Measurements from ENCODE around the gene CFL1.
"Not testable (repeated sequence)": the region's sequence is repeated elsewhere in the genome, so short reads cannot be mapped to it uniquely, and the experiment has no call there.

The CFL1 gene

DNA sequence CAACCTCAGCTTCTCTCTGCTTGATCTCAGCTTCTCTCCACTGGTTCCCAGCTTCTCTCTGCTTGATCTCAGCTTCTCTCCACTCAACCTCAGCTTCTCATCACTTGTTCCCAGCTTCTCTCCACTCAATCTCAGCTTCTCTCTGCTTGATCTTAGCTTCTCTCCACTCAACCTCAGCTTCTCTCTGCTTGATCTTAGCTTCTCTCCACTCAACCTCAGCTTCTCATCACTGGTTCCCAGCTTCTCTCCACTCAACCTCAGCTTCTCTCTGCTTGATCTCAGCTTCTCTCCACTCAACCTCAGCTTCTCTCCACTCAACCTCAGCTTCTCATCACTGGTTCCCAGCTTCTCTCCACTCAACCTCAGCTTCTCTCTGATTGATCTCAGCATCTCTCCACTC is 25.7 kb downstream of the CFL1 start:
- not testable (repeated sequence) for DNase-seq

DNA sequence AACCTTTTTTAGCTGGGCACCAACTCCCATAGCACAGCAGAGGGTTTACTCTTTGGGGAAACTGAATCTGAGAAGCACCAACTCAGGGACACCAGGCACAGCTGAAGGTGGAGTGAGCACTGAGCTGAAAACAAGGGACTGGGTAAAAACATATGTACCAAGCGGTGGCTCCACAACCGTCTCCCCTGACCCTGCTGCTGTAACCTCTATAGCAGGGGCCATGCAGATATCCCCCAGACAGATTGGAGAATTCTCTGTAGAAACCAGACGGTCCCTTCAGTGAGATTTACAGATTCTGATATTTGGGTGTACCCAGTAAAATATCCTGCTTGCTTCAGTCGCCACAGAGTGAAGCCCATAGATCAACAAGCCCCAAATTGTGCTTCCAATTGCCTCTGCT is 28.5 kb downstream of the CFL1 start:
- no peak for DNase-seq

DNA sequence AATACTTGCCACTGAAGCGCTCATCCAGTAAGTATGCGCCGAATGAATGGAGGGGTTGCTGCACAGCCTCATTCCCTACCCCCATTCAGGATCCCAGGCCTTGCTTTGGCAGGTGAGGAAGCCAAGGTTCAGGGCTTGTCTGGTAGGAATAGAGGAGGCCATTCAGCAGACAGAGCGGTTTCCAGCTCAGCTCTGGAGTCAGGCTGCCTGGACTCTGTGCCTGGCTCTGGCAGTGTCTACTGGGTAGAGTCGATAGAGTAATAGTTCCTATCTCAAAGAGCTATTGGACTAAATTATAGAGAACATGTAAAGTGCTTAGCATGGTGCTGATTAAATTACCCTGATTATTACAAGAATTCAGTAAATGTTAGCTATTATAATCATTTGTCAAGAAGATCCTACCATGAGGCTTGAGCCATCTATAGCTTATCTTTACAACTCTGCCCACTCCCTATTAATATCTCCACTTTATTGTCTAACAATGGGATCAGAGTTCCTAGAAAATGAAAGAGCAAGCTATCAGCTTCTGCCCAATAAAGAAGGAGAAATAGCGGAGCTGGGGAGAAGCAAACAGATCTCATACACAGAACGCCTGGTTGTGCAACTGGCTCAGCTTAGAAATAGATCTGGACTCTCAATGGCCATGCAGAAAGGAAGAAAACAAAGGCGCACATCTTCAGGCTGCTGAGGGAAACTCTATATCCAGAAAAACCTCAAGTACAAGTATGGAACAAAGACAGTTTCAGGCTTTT is 30.8 kb downstream of the CFL1 start:
- no peak for DNase-seq

DNA sequence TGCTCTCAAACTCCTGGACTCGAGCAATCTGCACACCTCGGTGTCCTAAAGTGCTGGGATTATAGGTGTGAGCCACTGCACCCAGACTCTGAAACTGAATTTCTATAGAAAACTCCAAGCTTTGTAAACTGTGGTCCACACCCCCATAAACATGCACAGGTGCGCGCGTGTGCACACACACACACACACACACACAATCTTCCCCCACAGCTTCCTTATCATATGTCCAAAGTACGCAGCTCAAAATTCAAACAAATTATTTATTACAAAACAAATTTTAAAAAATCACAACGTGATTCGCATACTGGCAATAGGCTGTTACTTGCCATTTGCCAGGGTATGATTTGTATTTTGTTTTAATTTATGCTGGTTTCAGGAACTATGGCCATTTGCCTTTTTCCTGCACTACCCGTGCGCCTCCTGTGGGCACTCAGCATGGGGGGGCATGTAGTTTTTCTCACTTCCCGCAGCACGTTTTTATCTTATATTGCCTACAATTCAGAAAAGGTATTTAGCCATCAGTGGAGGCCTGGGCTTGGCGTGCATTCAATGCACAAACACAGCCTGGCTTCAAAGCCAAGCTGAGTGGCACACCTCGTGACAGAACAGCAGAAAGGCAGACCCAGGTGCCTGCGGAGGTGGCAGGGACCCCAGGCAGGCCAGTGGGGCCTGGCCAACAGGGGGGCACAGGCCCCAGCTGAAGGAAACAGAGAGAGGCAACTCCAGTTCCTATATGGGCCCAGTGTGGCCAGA is 35.0 kb downstream of the CFL1 start:
- DNase-seq = no peak

DNA sequence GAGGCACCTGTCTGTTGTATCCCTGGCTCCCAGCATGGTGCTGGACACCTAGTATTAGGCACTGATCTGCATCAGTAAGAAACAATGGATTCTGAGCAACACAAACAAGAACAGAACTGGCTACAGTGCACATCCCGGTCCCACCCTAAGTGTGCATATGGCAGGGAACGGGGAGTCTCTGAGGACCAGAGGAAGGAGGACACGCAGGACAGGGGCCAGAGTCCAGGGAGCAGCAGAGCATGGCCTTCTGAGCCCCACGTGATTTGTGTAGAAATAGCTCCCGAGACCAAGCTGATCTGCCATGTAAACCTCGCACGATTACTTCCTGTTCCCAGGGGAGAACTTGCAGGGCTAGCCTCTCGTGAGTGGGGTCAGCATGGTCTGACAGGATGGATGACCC is 36.9 kb downstream of the CFL1 start:
- DNase-seq = no peak

DNA sequence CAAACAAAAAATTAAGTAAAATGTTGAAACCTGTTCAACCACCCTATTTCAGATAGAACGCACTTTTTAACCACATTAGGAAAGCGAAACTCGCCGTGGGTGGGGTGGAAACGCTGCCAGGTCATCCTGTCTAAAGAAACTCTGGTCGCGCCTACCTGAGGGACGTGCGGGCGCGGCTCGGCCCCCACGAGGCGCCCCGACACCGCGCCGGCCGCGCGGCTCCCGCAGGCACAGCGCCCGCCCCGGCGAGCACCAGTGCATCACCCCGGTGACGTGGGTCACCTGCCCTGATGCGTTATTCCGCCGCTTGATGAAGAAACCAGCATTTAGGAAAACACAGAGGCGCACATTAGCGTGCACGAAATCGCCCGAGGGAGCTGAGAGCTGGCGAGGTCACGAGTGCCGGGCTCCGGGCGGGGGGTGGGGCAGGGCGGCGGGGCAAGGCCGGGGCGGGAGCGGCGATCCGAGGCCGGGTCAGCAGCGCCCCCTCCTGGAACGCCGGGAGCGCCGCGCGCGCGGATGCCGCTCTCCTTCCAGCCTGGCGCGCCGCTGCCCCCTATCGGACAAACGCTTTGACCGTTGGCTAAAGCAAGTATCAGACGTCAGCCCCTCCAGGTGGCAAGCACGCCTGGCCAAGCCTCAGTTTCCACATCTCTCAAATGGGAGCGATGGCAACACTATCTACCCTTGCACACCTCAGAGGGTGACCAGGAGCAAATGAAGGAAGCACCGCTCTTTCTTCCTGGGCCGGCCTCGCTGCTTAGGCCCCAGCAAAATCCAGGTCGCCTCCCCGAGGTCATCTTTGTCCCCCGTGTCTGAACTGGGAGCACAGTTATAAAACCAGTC is 39.9 kb downstream of the CFL1 start:
- DNase-seq = peak; percentile 98

DNA sequence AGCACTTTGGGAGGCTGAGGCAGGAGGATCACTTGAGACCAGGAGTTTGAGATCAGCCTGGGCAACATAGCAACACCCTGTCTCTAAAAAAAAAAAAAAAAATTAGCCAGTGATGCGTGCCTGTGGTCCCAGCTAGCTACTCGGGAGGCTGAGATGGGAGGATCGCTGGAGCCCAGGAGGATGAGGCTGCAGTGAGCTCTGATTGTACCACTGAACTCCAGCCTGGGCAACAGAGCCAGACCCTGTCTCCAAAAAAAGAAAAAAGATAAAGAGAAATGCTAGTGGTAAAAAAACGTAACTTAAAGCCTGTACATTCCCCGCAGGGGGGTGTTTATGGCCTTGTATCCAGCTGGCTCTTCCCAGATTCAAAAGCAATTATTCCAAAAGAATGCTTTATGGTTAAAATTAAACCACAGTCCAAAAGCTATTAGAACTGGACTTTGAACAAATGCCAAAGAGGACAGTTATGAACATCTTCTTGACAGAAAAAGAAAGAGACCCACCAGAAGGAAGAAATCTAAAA is 40.6 kb downstream of the CFL1 start:
- no peak for DNase-seq

DNA sequence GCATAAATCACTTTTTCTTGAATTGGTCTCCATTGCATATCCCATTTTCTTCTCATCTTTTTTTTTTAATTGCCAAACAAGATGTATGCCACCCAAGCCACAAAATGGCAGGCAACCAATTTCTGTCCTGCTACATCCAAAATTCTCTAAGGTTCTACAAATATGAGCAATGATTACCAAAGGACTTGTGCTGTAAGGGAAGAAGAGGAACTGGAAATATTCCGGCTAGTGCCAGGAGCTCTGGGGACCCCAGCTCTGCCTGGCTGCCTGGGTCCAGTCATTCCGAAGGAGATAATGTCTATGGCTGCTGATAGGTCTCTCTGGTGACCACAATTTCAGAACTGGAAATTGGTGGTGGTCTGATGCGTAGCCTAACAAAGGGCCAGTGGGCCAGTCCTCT is 41.3 kb downstream of the CFL1 start:
- DNase-seq = no peak

DNA sequence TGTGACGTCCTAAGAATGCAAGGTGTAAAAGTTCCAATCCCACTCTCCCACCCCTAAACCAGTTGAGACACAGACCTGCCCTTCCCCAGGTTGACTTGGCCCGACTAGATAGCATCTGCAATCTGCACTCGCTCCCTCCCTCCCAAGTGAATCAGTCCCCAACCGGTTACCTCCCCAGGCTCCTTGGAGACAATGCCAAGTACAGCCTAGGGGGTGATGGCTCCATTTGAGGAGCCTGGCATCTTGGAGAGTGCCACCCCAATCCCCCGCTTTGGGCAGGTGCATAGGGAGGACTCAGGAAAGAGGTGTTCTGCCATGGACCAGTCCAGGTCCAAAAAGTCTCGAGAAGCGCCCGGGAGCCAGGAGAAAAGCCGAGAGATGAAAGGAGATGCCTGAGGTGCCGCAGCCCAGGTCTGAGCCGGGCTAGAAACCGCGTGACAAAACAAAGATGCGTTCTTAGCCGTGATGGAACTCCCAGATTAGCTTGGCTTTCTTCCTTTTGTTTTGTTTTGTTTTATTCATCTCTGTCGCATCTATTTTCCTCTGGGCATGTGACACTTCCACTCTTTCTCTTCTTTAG is 42.9 kb downstream of the CFL1 start:
- DNase-seq = no peak

DNA sequence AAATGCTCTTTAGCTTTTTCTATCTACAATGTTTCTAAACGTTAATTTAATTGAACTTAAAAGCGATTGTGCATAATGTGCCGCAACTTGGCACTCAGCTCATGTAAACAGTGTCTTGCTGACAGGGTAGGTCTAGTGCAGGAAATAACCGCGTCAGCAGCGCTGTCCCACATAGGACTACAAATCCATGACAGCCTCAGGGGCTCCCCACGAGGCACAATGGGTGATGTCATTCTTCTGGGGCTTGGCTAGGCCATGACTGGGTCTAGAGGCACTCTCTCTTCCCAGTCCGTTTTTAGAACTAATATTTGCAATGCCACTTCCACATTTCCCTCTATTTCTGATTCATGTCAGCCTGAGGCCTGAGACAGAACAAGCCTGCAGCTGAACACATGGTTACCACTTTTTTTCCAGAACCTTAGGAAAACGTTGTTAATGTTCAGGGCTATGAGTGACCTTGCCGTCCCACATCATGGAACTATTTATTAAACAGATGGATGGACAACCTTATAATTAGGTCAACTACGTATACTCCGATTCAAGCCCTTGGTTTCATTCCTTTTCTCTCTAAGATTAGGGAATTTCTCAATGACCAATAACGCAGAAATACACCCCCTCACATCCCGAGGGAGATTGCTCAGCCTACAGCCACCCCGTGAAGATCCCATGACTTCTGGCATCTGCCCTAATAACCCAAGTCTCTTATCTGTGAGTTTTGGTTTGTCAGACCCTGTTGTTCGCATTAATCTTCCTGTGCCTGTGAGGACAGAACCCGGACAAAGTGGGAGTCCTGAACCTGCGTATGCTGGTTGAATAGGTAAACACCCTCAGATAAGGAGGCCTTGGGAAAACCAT is 43.6 kb downstream of the CFL1 start:
- no peak for DNase-seq

DNA sequence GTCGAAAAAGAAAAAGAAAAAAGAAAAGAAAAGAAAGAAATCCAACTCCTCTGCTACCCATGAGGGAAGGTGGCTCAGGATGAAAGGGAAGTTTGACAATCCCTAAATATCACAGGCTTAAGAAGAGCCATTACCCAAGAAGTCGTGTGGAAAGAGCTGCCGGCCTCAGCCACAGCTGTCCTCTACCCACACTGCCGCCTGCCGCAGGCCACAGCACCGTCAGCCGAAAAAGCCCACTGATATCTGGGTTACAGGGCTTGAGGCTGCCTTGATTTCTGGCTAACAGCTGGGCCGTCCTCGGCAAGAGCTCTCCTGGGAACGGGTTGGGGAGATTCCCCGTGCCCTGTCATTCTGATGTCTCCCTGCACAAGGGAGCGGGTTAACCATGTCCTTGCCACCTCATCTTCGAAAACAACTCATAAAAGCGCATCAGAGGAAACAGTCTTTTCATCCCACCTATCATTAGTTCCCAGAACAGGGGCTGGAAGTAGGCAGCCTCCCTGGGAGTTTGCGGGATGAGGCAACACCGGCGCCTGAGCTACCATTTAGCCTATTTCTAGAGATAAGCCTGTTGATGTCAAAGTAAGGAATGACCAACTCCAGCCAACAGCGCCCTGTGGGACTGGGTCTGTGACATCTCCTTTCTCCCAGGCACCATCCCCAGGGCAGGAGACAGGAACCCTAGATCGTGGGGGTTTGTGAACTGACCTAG is 46.1 kb downstream of the CFL1 start:
- DNase-seq = no peak

DNA sequence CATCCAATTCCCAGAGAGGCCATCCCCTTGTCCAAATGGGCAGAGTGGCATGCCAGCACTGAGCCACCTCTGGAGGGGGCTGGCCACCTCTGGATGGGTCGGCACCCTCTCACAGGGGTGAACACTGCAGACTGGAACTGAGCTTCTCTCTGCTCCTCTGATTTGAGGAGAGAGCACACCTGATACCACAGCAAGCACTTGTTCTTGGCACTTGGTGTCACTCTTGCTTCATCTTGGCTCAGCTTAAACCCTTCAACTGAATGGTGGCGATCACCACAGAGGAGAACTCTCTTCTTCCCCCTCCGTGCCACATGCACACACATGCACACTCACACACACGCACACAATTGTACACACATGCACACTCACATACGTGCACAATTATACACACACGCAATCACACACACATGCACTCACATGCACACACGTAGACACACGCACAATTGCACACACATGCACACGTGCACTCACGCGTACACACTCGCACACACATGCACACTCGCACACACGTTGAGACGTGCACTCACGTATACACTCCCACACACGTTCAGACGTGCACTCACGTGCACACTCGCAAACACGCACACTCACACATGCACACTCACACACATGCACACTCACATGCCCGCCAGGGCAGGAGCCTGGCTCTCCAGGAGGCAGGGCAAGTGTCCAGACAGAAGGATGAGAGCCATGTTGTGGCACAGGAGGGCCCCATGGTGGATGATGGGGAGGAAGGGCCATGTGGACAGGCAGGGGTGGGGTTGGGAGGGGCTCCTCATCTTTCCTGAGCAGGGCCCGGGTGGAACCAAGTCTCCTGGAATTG is 47.7 kb downstream of the CFL1 start:
- DNase-seq = no peak

DNA sequence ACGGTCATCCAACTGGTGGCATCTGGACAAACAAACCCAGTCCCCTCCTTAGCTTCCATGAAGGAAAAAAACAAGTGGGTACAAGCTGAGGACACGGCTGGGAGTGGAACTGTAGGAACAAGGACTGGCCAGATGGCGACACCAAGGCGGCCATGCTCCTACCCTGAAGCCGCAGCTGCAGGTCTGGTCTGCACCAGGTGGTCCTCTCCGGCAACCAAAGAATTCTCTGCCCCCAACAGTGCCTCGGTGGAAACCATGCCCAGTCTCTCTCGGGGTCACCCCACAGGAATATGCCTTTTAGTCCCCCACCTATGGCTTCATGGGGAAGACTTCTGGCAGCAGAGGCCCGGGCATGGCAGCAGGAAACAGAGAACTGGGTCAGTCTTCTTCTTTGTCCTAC is 48.5 kb downstream of the CFL1 start:
- no peak for DNase-seq

DNA sequence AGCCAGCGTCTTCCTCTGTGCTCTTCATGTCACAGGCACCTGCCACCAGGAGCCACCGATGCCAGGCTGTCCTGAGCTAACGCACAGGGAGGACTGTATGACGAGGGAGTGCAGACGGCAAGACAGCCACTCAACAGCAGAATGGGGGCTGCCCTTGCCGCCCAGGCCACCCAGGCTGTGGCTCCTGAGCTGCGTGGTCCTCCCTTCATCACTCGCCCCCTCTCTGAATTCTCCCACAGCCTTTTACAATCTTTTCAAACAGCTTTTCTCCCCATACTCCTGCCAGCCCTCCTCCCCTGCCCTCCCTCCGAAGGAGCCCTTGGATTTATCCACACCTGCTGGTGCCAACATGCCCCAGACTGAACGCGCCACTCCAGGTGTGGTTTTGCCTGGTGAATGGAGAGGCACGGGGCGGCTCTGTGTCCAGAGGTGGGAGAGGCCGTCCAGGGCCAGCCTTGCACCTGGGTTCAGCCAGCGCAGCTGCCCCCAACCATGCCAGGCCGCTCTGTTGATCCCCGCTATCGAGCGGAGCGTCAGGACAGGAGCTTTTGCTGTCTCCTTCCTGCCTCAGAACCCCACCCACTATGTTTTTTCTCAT is 49.1 kb downstream of the CFL1 start:
- DNase-seq = no peak

DNA sequence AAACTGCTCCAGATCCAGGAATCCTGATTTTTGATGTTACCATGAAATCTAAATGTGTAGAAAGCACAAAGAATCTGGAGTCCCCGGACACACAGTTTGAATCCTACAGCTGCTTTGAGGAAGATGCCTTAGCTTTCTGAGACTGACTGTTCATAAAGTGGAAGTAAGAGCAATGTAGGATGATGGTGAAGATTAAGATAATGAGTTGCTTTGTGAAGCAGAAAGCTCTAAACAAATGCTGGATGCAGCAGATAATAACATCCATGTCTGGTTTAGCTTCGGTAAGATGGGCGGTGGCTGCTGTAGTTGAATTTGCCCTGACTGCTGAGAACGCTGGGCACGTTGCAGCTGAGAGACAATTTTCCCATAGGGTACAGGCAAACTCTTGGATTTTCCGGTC is 51.0 kb downstream of the CFL1 start:
- no peak for DNase-seq

Measured in activated T-cell treated with anti-CD3 and anti-CD28 coated beads, Interleukin-2, amount 50 U/mL, for 48 hours (primary cell).